ENCODE data around the gene TMEM51. TPM values are rescaled to one million over a fixed set of nuclear protein-coding genes. Genes with fewer than 3 reads are reported as not detected.

Gene TMEM51
- total and polyA plus RNA-seq, 10 of the 15 experiments (the other 5 are each of a cell fraction or from before 2014, with no cell fraction given): 0.55 to 4.8 (median 3.1) TPM

DNA sequence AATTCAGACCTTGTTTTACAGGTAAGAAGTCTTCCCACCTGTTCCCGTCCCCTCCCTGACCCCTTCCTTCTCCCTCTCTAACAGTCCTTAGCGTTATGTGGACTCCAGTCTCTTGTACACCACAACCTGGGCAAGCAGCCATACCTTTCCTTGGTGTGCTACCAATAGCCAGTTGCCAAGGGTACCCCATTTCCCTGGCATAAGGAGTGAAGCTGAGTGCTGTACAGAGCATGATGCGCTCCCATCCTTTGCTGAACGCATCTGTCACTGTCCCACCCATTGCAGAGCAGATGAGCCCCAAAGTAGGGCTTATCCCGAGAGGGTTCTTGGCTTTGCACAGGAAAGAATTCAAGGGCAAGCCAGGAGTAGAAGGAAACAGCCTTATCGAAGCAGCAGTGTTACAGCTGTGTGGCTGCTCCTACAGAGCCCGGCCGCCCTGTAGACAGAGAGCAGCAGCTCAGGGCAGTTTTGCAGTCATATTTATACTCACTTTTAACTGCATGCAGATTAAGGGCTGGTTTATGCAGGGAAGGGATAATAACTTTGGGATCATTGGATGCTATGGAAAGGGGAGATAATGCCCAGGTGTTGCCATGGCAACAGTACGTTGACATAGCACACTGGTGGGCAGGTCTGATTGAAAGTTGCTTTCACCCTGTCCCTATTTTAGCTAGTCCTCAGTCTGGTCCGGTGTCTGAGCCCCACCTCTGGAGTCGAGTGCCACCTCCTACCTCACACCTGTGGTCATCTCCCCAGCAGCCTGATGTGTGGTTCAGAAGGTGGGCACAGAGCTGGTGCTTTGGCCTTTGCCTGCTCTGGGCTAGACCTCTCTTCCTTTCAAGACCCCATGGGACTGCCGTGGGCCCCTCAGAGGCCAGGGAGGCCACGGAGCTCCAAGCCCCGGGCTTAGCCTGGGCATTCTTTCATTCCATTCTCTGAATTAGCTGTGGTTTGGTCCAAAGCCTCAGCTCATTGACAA, 98.6 kb downstream of the TMEM51 start:
- no peaks in the 10 kb centered on the region for H3K79me2 ChIP-seq (ENCODE audit: control insufficient read depth, insufficient read depth, low read length)
- H3K27me3 ChIP-seq (replicated peaks in 1 of 2; ENCODE audit: control insufficient read depth in 2 of 2, insufficient read depth in 2 of 2, low read length in 1 of 2): no peaks in the 10 kb centered on the region
- CTCF ChIA-PET: interaction anchor here (1.0 to 3.2 kb wide), 12 partner anchors 9 to 124 kb away, joined by 3 to 12 read pairs (median 5); partner anchors contain the start of gene TMEM51
- DNase-seq (ENCODE audit: low read depth, low spot score): no peak
- BruUV-seq (replicated peaks): no TSS peak
- no peak overlapping the region; the same call in 1 of the 2 replicates for H3K9ac ChIP-seq (ENCODE audit: control insufficient read depth, insufficient read depth, low read length)
- ATAC-seq: peak; percentile 38
- SMC1A ChIA-PET (ENCODE audit: uncharacterized antibody, unreplicated experiment): interaction anchor here (0.7 to 5.8 kb wide), 12 partner anchors 9 to 126 kb away, joined by 3 to 43 read pairs (median 6); no protein-coding TSS in a partner anchor
- POLR2A ChIA-PET: interaction anchor here (0.6 to 1.5 kb wide), 5 partner anchors 9 to 96 kb away, joined by 3 to 5 read pairs (median 3); no protein-coding TSS in a partner anchor
- H3K4me3 ChIP-seq: no peak overlapping the region
- H4K20me1 ChIP-seq (ENCODE audit: control insufficient read depth, insufficient read depth): no peaks in the 10 kb centered on the region
- TF ChIP-seq CREM (IDR thresholded peaks at IDR 0.05; ENCODE audit: low read depth): no peak
- peak; percentile 90 for TF ChIP-seq BMI1 (IDR thresholded peaks at IDR 0.05; ENCODE audit: borderline replicate concordance)
- in situ Hi-C loops (cut with MboI) (no loop called here), intact Hi-C loops (cut with micrococcal nuclease; ENCODE audit: unreplicated experiment) (no loop called here)
- peaks cover 27% of the 10 kb centered on the region for H3K4me1 ChIP-seq (ENCODE audit: control insufficient read depth, insufficient read depth, low read length)
- RAD21 ChIA-PET (ENCODE audit: unreplicated experiment): interaction anchor here (0.7 to 2.9 kb wide), 10 partner anchors 9 to 124 kb away, joined by 3 to 21 read pairs (median 4); partner anchors contain the start of gene TMEM51
- no peaks in the 10 kb centered on the region for H3K36me3 ChIP-seq (ENCODE audit: control insufficient read depth in 2 of 2, insufficient read depth in 2 of 2, low read length in 1 of 2)
- peak overlapping the region; percentile 48 for H3K27ac ChIP-seq (ENCODE audit: control insufficient read depth, insufficient read depth)
- peak overlapping the region; percentile 64 for H2AFZ ChIP-seq (ENCODE audit: control insufficient read depth, low read depth, low read length)
- no peaks in the 10 kb centered on the region for H3K9me3 ChIP-seq (replicated peaks; ENCODE audit: control insufficient read depth, insufficient read depth, low read length)
- H3K4me2 ChIP-seq (ENCODE audit: control insufficient read depth, insufficient read depth): peak overlapping the region; percentile 32
- FAIRE-seq: no peak
- WGBS (ENCODE audit: insufficient coverage, insufficient replicate concordance, low lambda C conversion rate, missing lambda C conversion rate): 36% methylated on average over 14 of the region's 14 CpGs

DNA sequence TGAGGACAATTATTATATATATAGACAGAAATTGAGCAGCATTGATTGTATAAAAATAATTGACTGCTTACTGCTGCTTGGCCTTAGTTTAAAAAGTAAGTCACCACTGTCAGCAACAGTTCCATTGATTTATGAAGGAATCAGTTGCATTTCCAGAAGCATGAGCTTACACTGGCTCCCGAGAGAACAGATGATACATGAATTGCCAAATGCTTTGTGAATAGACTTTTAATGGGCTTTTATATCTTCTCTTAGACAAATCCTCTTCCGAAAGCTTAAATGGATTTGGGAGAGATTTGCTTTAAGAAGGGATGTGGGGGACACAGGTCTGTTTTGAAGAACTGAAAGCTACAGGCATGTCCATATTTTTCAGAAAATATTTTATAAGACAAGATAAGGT, 101.0 kb downstream of the TMEM51 start:
- BruUV-seq (replicated peaks): no TSS peak
- no peak for ATAC-seq
- no peak for DNase-seq (ENCODE audit: low read depth, low spot score)
- ChIA-PET POLR2A (interaction anchor here (0.6 to 2.8 kb wide), 4 partner anchors 17 to 98 kb away, joined by 3 to 8 read pairs (median 4); no protein-coding TSS in a partner anchor), SMC1A (ENCODE audit: uncharacterized antibody, unreplicated experiment) (interaction anchor here (0.8 to 5.8 kb wide), 10 partner anchors 10 to 126 kb away, joined by 3 to 43 read pairs (median 6); no protein-coding TSS in a partner anchor), CTCF (interaction anchor here (0.9 to 2.7 kb wide), 9 partner anchors 10 to 125 kb away, joined by 3 to 13 read pairs (median 5); partner anchors contain the start of gene TMEM51), RAD21 (ENCODE audit: unreplicated experiment) (interaction anchor here (1.0 to 2.6 kb wide), 3 partner anchors 23 to 126 kb away, joined by 4 to 5 read pairs (median 4); no protein-coding TSS in a partner anchor)
- Histone ChIP-seq H2AFZ (ENCODE audit: control insufficient read depth, low read depth, low read length) (no peak overlapping the region), H3K36me3 (ENCODE audit: control insufficient read depth in 2 of 2, insufficient read depth in 2 of 2, low read length in 1 of 2) (no peaks in the 10 kb centered on the region), H3K9ac (ENCODE audit: control insufficient read depth, insufficient read depth, low read length) (no peak overlapping the region), H3K79me2 (ENCODE audit: control insufficient read depth, insufficient read depth, low read length) (no peaks in the 10 kb centered on the region), H3K4me1 (ENCODE audit: control insufficient read depth, insufficient read depth, low read length) (peaks cover 20% of the 10 kb centered on the region), H3K4me2 (ENCODE audit: control insufficient read depth, insufficient read depth) (no peak overlapping the region), H3K9me3 (replicated peaks; ENCODE audit: control insufficient read depth, insufficient read depth, low read length) (no peaks in the 10 kb centered on the region), H3K27me3 (replicated peaks in 1 of 2; ENCODE audit: control insufficient read depth in 2 of 2, insufficient read depth in 2 of 2, low read length in 1 of 2) (no peaks in the 10 kb centered on the region), H3K27ac (ENCODE audit: control insufficient read depth, insufficient read depth) (no peak overlapping the region), H4K20me1 (ENCODE audit: control insufficient read depth, insufficient read depth) (no peaks in the 10 kb centered on the region), H3K4me3 (no peak overlapping the region)
- FAIRE-seq: no peak
- 25% methylated on average over 2 of the region's 2 CpGs for WGBS (ENCODE audit: insufficient coverage, insufficient replicate concordance, low lambda C conversion rate, missing lambda C conversion rate)
- TF ChIP-seq, protein P1, sequence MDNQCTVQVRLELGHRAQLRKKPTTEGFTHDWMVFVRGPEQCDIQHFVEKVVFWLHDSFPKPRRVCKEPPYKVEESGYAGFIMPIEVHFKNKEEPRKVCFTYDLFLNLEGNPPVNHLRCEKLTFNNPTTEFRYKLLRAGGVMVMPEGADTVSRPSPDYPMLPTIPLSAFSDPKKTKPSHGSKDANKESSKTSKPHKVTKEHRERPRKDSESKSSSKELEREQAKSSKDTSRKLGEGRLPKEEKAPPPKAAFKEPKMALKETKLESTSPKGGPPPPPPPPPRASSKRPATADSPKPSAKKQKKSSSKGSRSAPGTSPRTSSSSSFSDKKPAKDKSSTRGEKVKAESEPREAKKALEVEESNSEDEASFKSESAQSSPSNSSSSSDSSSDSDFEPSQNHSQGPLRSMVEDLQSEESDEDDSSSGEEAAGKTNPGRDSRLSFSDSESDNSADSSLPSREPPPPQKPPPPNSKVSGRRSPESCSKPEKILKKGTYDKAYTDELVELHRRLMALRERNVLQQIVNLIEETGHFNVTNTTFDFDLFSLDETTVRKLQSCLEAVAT (IDR thresholded peaks at IDR 0.05): no peak
- TF ChIP-seq EED (IDR thresholded peaks at IDR 0.05; ENCODE audit: low read depth) (no peak), SMARCA5 (IDR thresholded peaks at IDR 0.05) (no peak), STAT1 (conservative IDR thresholded peaks at IDR 0.05) (no peak), RBBP5 (conservative IDR thresholded peaks at IDR 0.05) (no peak), HDAC2 (IDR thresholded peaks at IDR 0.05) (no peak), CEBPB (IDR thresholded peaks at IDR 0.05; ENCODE audit: borderline replicate concordance in 1 of 2, low read depth in 2 of 2, low read length in 2 of 2) (no peak)
- TF ChIP-seq, protein P2, sequence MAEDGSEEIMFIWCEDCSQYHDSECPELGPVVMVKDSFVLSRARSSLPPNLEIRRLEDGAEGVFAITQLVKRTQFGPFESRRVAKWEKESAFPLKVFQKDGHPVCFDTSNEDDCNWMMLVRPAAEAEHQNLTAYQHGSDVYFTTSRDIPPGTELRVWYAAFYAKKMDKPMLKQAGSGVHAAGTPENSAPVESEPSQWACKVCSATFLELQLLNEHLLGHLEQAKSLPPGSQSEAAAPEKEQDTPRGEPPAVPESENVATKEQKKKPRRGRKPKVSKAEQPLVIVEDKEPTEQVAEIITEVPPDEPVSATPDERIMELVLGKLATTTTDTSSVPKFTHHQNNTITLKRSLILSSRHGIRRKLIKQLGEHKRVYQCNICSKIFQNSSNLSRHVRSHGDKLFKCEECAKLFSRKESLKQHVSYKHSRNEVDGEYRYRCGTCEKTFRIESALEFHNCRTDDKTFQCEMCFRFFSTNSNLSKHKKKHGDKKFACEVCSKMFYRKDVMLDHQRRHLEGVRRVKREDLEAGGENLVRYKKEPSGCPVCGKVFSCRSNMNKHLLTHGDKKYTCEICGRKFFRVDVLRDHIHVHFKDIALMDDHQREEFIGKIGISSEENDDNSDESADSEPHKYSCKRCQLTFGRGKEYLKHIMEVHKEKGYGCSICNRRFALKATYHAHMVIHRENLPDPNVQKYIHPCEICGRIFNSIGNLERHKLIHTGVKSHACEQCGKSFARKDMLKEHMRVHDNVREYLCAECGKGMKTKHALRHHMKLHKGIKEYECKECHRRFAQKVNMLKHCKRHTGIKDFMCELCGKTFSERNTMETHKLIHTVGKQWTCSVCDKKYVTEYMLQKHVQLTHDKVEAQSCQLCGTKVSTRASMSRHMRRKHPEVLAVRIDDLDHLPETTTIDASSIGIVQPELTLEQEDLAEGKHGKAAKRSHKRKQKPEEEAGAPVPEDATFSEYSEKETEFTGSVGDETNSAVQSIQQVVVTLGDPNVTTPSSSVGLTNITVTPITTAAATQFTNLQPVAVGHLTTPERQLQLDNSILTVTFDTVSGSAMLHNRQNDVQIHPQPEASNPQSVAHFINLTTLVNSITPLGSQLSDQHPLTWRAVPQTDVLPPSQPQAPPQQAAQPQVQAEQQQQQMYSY (CRISPR knock-in tag; IDR thresholded peaks at IDR 0.05): no peak
- in situ Hi-C loops (cut with MboI) (no loop called here), intact Hi-C loops (cut with micrococcal nuclease; ENCODE audit: unreplicated experiment) (no loop called here)

Data from GM12878 (cell line).